ENCODE results near the gene ATG9A.
"Not testable (repeated sequence)": the region's sequence is repeated elsewhere in the genome, so short reads cannot be mapped to it uniquely, and the experiment has no call there.

The ATG9A gene

GRCh38 chr2:219229305-219230058 lies at the start of gene ATG9A, which contains the start of gene ANKZF1:
Gene ATG9A (minus strand): TSS chr2:219229636. CDS start chr2:219228024, 1,612 bp downstream.
Gene ANKZF1 (plus strand): TSS chr2:219229806. CDS start chr2:219230258, 452 bp downstream.
- FAIRE-seq, result peak; percentile 99
- peak; percentile 99 for DNase-seq (ENCODE audit: insufficient read length, low spot score)

GRCh38 chr2:219278655-219279150 lies 49.3 kb upstream of the ATG9A start:
- FAIRE-seq, result no peak
- no peak for DNase-seq (ENCODE audit: insufficient read length, low spot score)

GRCh38 chr2:219277703-219278654 lies 48.5 kb upstream of the ATG9A start:
- no peak for FAIRE-seq
- DNase-seq (ENCODE audit: insufficient read length, low spot score), result peak; percentile 68

- FAIRE-seq, result no peak
- no peak for DNase-seq (ENCODE audit: insufficient read length, low spot score)
Observed at GRCh38 chr2:219274361-219274921, 45.0 kb upstream of the ATG9A start.

GRCh38 chr2:219273937-219274336 lies 44.5 kb upstream of the ATG9A start:
- no peak for FAIRE-seq
- DNase-seq (ENCODE audit: insufficient read length, low spot score), result no peak

GRCh38 chr2:219272995-219273394 lies 43.6 kb upstream of the ATG9A start:
- FAIRE-seq (no peak), DNase-seq (ENCODE audit: insufficient read length, low spot score) (no peak)

- DNase-seq (ENCODE audit: insufficient read length, low spot score), result no peak
- FAIRE-seq, result no peak
Observed at GRCh38 chr2:219272356-219272755, 42.9 kb upstream of the ATG9A start.

- FAIRE-seq (no peak), DNase-seq (ENCODE audit: insufficient read length, low spot score) (no peak)
Observed at GRCh38 chr2:219271021-219271420, 41.6 kb upstream of the ATG9A start.

GRCh38 chr2:219270055-219270372 lies 40.6 kb upstream of the ATG9A start:
- FAIRE-seq (no peak), DNase-seq (ENCODE audit: insufficient read length, low spot score) (no peak)

GRCh38 chr2:219269362-219270054 lies 40.1 kb upstream of the ATG9A start:
- no peak for FAIRE-seq
- DNase-seq (ENCODE audit: insufficient read length, low spot score), result no peak

- no peak for FAIRE-seq
Observed at GRCh38 chr2:219268294-219268693, 38.9 kb upstream of the ATG9A start.

GRCh38 chr2:219266886-219267285 lies 37.5 kb upstream of the ATG9A start:
- FAIRE-seq, result no peak
- no peak for DNase-seq (ENCODE audit: insufficient read length, low spot score)

More at GRCh38 chr2:219268294-219268693, 38.9 kb upstream of the ATG9A start:
- no peak for DNase-seq (ENCODE audit: insufficient read length, low spot score)

- no peak for FAIRE-seq
- no peak for DNase-seq (ENCODE audit: insufficient read length, low spot score)
Observed at GRCh38 chr2:219266232-219266631, 36.8 kb upstream of the ATG9A start.

- FAIRE-seq, result no peak
Observed at GRCh38 chr2:219261024-219261855, 31.8 kb upstream of the ATG9A start.

GRCh38 chr2:219258942-219259341 lies 29.5 kb upstream of the ATG9A start:
- not testable (repeated sequence) for FAIRE-seq; DNase-seq (ENCODE audit: insufficient read length, low spot score)

More at GRCh38 chr2:219261024-219261855, 31.8 kb upstream of the ATG9A start:
- DNase-seq (ENCODE audit: insufficient read length, low spot score), result no peak

- FAIRE-seq, result peak; percentile 84
- no peak for DNase-seq (ENCODE audit: insufficient read length, low spot score)
Observed at GRCh38 chr2:219254590-219255201, 25.3 kb upstream of the ATG9A start.

- FAIRE-seq, result peak; percentile 83
Observed at GRCh38 chr2:219253753-219254589, 24.5 kb upstream of the ATG9A start, which contains the start of gene TUBA4A. Gene TUBA4A (minus strand): TSS chr2:219253918. CDS start chr2:219253858, 60 bp downstream.

More at GRCh38 chr2:219253753-219254589, 24.5 kb upstream of the ATG9A start, which contains the start of gene TUBA4A:
- DNase-seq (ENCODE audit: insufficient read length, low spot score), result peak; percentile 87

Data from GM19239 (cell line).